Measurements from ENCODE around the gene MKX. TPM values are rescaled to one million over a fixed set of nuclear protein-coding genes. Genes with fewer than 3 reads are reported as not detected.

The MKX gene
- total RNA-seq, 6 experiments from 2014 or later: 0.29 to 2.1 (median 0.66) TPM

GRCh38 chr10:27783660-27784059, 38.0 kb upstream of the MKX start:
- no peaks in the 10 kb centered on the region for H3K27me3 ChIP-seq
- 0% methylated on average over 1 of the region's 1 CpG for WGBS (ENCODE audit: insufficient coverage, low coverage, low lambda C conversion rate, missing lambda C conversion rate)
- H3K27ac ChIP-seq: no peak overlapping the region
- intact Hi-C loops (cut with DNase I): no loop called here
- TF ChIP-seq CTCF (IDR thresholded peaks at IDR 0.05) (peak; percentile 8 to 32 (median 21)), POLR2A (IDR thresholded peaks at IDR 0.05) (no peak)
- no peaks in the 10 kb centered on the region for H3K9me3 ChIP-seq
- H3K4me3 ChIP-seq: no peak overlapping the region
- ATAC-seq (peak; percentile 51 to 68 (median 56)), DNase-seq (no peak)
- no peaks in the 10 kb centered on the region for H3K36me3 ChIP-seq
- no peaks in the 10 kb centered on the region for H3K4me1 ChIP-seq

- WGBS (ENCODE audit: insufficient coverage, low coverage, low lambda C conversion rate, missing lambda C conversion rate): 63% methylated on average over 9 of the region's 9 CpGs
- Histone ChIP-seq H3K4me1 (no peaks in the 10 kb centered on the region), H3K9me3 (no peaks in the 10 kb centered on the region), H3K4me3 (no peak overlapping the region), H3K27ac (no peak overlapping the region), H3K36me3 (no peaks in the 10 kb centered on the region), H3K27me3 (no peaks in the 10 kb centered on the region)
- TF ChIP-seq CTCF (IDR thresholded peaks at IDR 0.05) (no peak), POLR2A (IDR thresholded peaks at IDR 0.05) (no peak)
- ATAC-seq (no peak), DNase-seq (no peak)
- intact Hi-C loops (cut with DNase I): no loop called here
These were observed 33.9 kb upstream of the MKX start for GRCh38 chr10:27779462-27780015.

GRCh38 chr10:27774831-27775230, 29.2 kb upstream of the MKX start:
- WGBS (ENCODE audit: insufficient coverage, low coverage, low lambda C conversion rate, missing lambda C conversion rate): 38% methylated on average over 2 of the region's 2 CpGs
- no peak for DNase-seq
- no peak overlapping the region for H3K27ac ChIP-seq
- no peaks in the 10 kb centered on the region for H3K27me3 ChIP-seq
- no peaks in the 10 kb centered on the region for H3K36me3 ChIP-seq
- no peak overlapping the region for H3K4me3 ChIP-seq
- no peak for ATAC-seq
- TF ChIP-seq POLR2A (IDR thresholded peaks at IDR 0.05) (no peak), CTCF (IDR thresholded peaks at IDR 0.05) (no peak)
- no peaks in the 10 kb centered on the region for H3K9me3 ChIP-seq
- no peaks in the 10 kb centered on the region for H3K4me1 ChIP-seq
- intact Hi-C loops (cut with DNase I): no loop called here

- intact Hi-C loops (cut with DNase I): no loop called here
- ATAC-seq (no peak), DNase-seq (no peak)
- no peaks in the 10 kb centered on the region for H3K9me3 ChIP-seq
- TF ChIP-seq POLR2A (IDR thresholded peaks at IDR 0.05) (no peak), CTCF (IDR thresholded peaks at IDR 0.05) (no peak)
- H3K4me1 ChIP-seq: no peaks in the 10 kb centered on the region
- 43% methylated on average over 4 of the region's 4 CpGs for WGBS (ENCODE audit: insufficient coverage, low coverage, low lambda C conversion rate, missing lambda C conversion rate)
- H3K27ac ChIP-seq: no peak overlapping the region
- no peaks in the 10 kb centered on the region for H3K27me3 ChIP-seq
- H3K36me3 ChIP-seq: no peaks in the 10 kb centered on the region
- H3K4me3 ChIP-seq: no peak overlapping the region
These were observed 25.6 kb upstream of the MKX start for GRCh38 chr10:27771231-27771630.

- no peaks in the 10 kb centered on the region for H3K9me3 ChIP-seq
- no peak for ATAC-seq
These were observed 24.6 kb upstream of the MKX start for GRCh38 chr10:27770181-27770580.

More at GRCh38 chr10:27770181-27770580, 24.6 kb upstream of the MKX start:
- TF ChIP-seq CTCF (IDR thresholded peaks at IDR 0.05) (no peak), POLR2A (IDR thresholded peaks at IDR 0.05) (no peak)
- WGBS (ENCODE audit: insufficient coverage, low coverage, low lambda C conversion rate, missing lambda C conversion rate): 54% methylated on average over 2 of the region's 2 CpGs
- Histone ChIP-seq H3K36me3 (no peaks in the 10 kb centered on the region), H3K4me1 (no peaks in the 10 kb centered on the region), H3K27me3 (no peaks in the 10 kb centered on the region), H3K27ac (no peak overlapping the region), H3K4me3 (no peak overlapping the region)
- DNase-seq: no peak
- intact Hi-C loops (cut with DNase I): no loop called here

Data from right lobe of liver (tissue), 6 donors.